ENCODE results near the gene AK1.

Gene AK1

GRCh38 chr9:127909839-127910273, 32.4 kb upstream of the AK1 start:
- Histone ChIP-seq H3K9ac (ENCODE audit: low read depth in 1 of 2, low read length in 2 of 2) (no peak overlapping the region), H3K9me3 (ENCODE audit: control insufficient read depth in 1 of 2, low read length in 2 of 2) (no peaks in the 10 kb centered on the region), H3K36me3 (ENCODE audit: control insufficient read depth in 1 of 2, insufficient read depth in 2 of 2, low read length in 2 of 2) (peaks cover 19 to 25% of the 10 kb centered on the region in 2 donors), H3K4me1 (ENCODE audit: control insufficient read depth in 1 of 2, insufficient read depth in 2 of 2, low read length in 2 of 2) (peaks cover 30 to 41% of the 10 kb centered on the region in 2 donors), H3K4me3 (ENCODE audit: low read depth in 1 of 2, low read length in 2 of 2) (no peak overlapping the region), H3K27ac (ENCODE audit: low read depth, low read length) (no peak overlapping the region), H3K27me3 (ENCODE audit: control insufficient read depth in 1 of 2, insufficient read depth in 2 of 2, low read length in 2 of 2) (no peaks in the 10 kb centered on the region)

GRCh38 chr9:127908660-127908926, 31.1 kb upstream of the AK1 start:
- Histone ChIP-seq H3K27me3 (ENCODE audit: control insufficient read depth in 1 of 2, insufficient read depth in 2 of 2, low read length in 2 of 2) (no peaks in the 10 kb centered on the region), H3K9me3 (ENCODE audit: control insufficient read depth in 1 of 2, low read length in 2 of 2) (no peaks in the 10 kb centered on the region), H3K27ac (ENCODE audit: low read depth, low read length) (no peak overlapping the region), H3K9ac (ENCODE audit: low read depth in 1 of 2, low read length in 2 of 2) (no peak overlapping the region), H3K4me3 (ENCODE audit: low read depth in 1 of 2, low read length in 2 of 2) (no peak overlapping the region), H3K4me1 (ENCODE audit: control insufficient read depth in 1 of 2, insufficient read depth in 2 of 2, low read length in 2 of 2) (peaks cover 39 to 49% of the 10 kb centered on the region in 2 donors), H3K36me3 (ENCODE audit: control insufficient read depth in 1 of 2, insufficient read depth in 2 of 2, low read length in 2 of 2) (peaks cover 19 to 25% of the 10 kb centered on the region in 2 donors)

GRCh38 chr9:127907867-127908659, 30.6 kb upstream of the AK1 start:
- Histone ChIP-seq H3K4me1 (ENCODE audit: control insufficient read depth in 1 of 2, insufficient read depth in 2 of 2, low read length in 2 of 2) (peaks cover 42 to 53% of the 10 kb centered on the region in 2 donors), H3K4me3 (ENCODE audit: low read depth in 1 of 2, low read length in 2 of 2) (no peak overlapping the region), H3K9ac (ENCODE audit: low read depth in 1 of 2, low read length in 2 of 2) (no peak overlapping the region), H3K36me3 (ENCODE audit: control insufficient read depth in 1 of 2, insufficient read depth in 2 of 2, low read length in 2 of 2) (peaks cover 19 to 25% of the 10 kb centered on the region in 2 donors), H3K27me3 (ENCODE audit: control insufficient read depth in 1 of 2, insufficient read depth in 2 of 2, low read length in 2 of 2) (no peaks in the 10 kb centered on the region), H3K27ac (ENCODE audit: low read depth, low read length) (no peak overlapping the region), H3K9me3 (ENCODE audit: control insufficient read depth in 1 of 2, low read length in 2 of 2) (no peaks in the 10 kb centered on the region)

GRCh38 chr9:127905788-127906191, 28.3 kb upstream of the AK1 start:
- Histone ChIP-seq H3K9ac (ENCODE audit: low read depth in 1 of 2, low read length in 2 of 2) (peak overlapping the region; percentile 34 to 63), H3K9me3 (ENCODE audit: control insufficient read depth in 1 of 2, low read length in 2 of 2) (no peaks in the 10 kb centered on the region), H3K27me3 (ENCODE audit: control insufficient read depth in 1 of 2, insufficient read depth in 2 of 2, low read length in 2 of 2) (no peaks in the 10 kb centered on the region), H3K27ac (ENCODE audit: low read depth, low read length) (peak overlapping the region; percentile 75), H3K36me3 (ENCODE audit: control insufficient read depth in 1 of 2, insufficient read depth in 2 of 2, low read length in 2 of 2) (peaks cover 8 to 9% of the 10 kb centered on the region in 2 donors), H3K4me1 (ENCODE audit: control insufficient read depth in 1 of 2, insufficient read depth in 2 of 2, low read length in 2 of 2) (peaks cover 35 to 41% of the 10 kb centered on the region in 2 donors), H3K4me3 (ENCODE audit: low read depth in 1 of 2, low read length in 2 of 2) (peak overlapping the region in 1 of 2 donors; percentile 50)

- peak overlapping the region; percentile 34 to 63 for H3K9ac ChIP-seq (ENCODE audit: low read depth in 1 of 2, low read length in 2 of 2)
- H3K9me3 ChIP-seq (ENCODE audit: control insufficient read depth in 1 of 2, low read length in 2 of 2): no peaks in the 10 kb centered on the region
- H3K4me3 ChIP-seq (ENCODE audit: low read depth in 1 of 2, low read length in 2 of 2): peak overlapping the region; percentile 26 to 50
- H3K27me3 ChIP-seq (ENCODE audit: control insufficient read depth in 1 of 2, insufficient read depth in 2 of 2, low read length in 2 of 2): no peaks in the 10 kb centered on the region
- peaks cover 6 to 8% of the 10 kb centered on the region in 2 donors for H3K36me3 ChIP-seq (ENCODE audit: control insufficient read depth in 1 of 2, insufficient read depth in 2 of 2, low read length in 2 of 2)
- peak overlapping the region; percentile 75 for H3K27ac ChIP-seq (ENCODE audit: low read depth, low read length)
- H3K4me1 ChIP-seq (ENCODE audit: control insufficient read depth in 1 of 2, insufficient read depth in 2 of 2, low read length in 2 of 2): peaks cover 35 to 42% of the 10 kb centered on the region in 2 donors
Observed at GRCh38 chr9:127905004-127905728, 27.7 kb upstream of the AK1 start.

- Histone ChIP-seq H3K4me1 (ENCODE audit: control insufficient read depth in 1 of 2, insufficient read depth in 2 of 2, low read length in 2 of 2) (peaks cover 39 to 48% of the 10 kb centered on the region in 2 donors), H3K27ac (ENCODE audit: low read depth, low read length) (peak overlapping the region; percentile 75), H3K27me3 (ENCODE audit: control insufficient read depth in 1 of 2, insufficient read depth in 2 of 2, low read length in 2 of 2) (no peaks in the 10 kb centered on the region), H3K4me3 (ENCODE audit: low read depth in 1 of 2, low read length in 2 of 2) (peak overlapping the region; percentile 26 to 50), H3K9ac (ENCODE audit: low read depth in 1 of 2, low read length in 2 of 2) (peak overlapping the region; percentile 34 to 63), H3K36me3 (ENCODE audit: control insufficient read depth in 1 of 2, insufficient read depth in 2 of 2, low read length in 2 of 2) (peaks cover 1 to 5% of the 10 kb centered on the region in 2 donors), H3K9me3 (ENCODE audit: control insufficient read depth in 1 of 2, low read length in 2 of 2) (no peaks in the 10 kb centered on the region)
Observed at GRCh38 chr9:127904561-127905003, 27.1 kb upstream of the AK1 start.

GRCh38 chr9:127903557-127904475, 26.3 kb upstream of the AK1 start:
- no peaks in the 10 kb centered on the region for H3K9me3 ChIP-seq (ENCODE audit: control insufficient read depth in 1 of 2, low read length in 2 of 2)
- peak overlapping the region; percentile 75 for H3K27ac ChIP-seq (ENCODE audit: low read depth, low read length)
- peak overlapping the region; percentile 34 to 63 for H3K9ac ChIP-seq (ENCODE audit: low read depth in 1 of 2, low read length in 2 of 2)
- no peaks in the 10 kb centered on the region for H3K27me3 ChIP-seq (ENCODE audit: control insufficient read depth in 1 of 2, insufficient read depth in 2 of 2, low read length in 2 of 2)
- peak overlapping the region; percentile 26 to 50 for H3K4me3 ChIP-seq (ENCODE audit: low read depth in 1 of 2, low read length in 2 of 2)
- peaks cover 39 to 49% of the 10 kb centered on the region in 2 donors for H3K4me1 ChIP-seq (ENCODE audit: control insufficient read depth in 1 of 2, insufficient read depth in 2 of 2, low read length in 2 of 2)
- H3K36me3 ChIP-seq (ENCODE audit: control insufficient read depth in 1 of 2, insufficient read depth in 2 of 2, low read length in 2 of 2): peaks cover 0 to 4% of the 10 kb centered on the region in 2 donors

GRCh38 chr9:127899128-127899943, 21.9 kb upstream of the AK1 start, which contains the start of gene ST6GALNAC6:
Gene ST6GALNAC6, minus strand, starts transcription at chr9:127899603. Its CDS starts 1,622 bp downstream, at chr9:127897981.
- peak within 1 kb of the TSS; percentile 88 for H3K27ac ChIP-seq (ENCODE audit: low read depth, low read length)
- H3K9me3 ChIP-seq (ENCODE audit: control insufficient read depth in 1 of 2, low read length in 2 of 2): peaks cover 0 to 6% of the 10 kb centered on the region in 2 donors
- peak within 1 kb of the TSS; percentile 57 to 63 for H3K9ac ChIP-seq (ENCODE audit: low read depth in 1 of 2, low read length in 2 of 2)
- H3K36me3 ChIP-seq (ENCODE audit: control insufficient read depth in 1 of 2, insufficient read depth in 2 of 2, low read length in 2 of 2): peaks cover 10 to 19% of the 10 kb centered on the region in 2 donors
- H3K27me3 ChIP-seq (ENCODE audit: control insufficient read depth in 1 of 2, insufficient read depth in 2 of 2, low read length in 2 of 2): no peaks in the 10 kb centered on the region
- peaks cover 17 to 46% of the 10 kb centered on the region in 2 donors for H3K4me1 ChIP-seq (ENCODE audit: control insufficient read depth in 1 of 2, insufficient read depth in 2 of 2, low read length in 2 of 2)
- peak within 1 kb of the TSS; percentile 75 to 81 for H3K4me3 ChIP-seq (ENCODE audit: low read depth in 1 of 2, low read length in 2 of 2)

Measured in duodenal mucosa (tissue), 2 donors.